MM.1S (cell line): ENCODE results near the gene ADGRG2.

Experiments
- DNase-seq: peaks from one replicate; pipeline ENCODE4 v3.0.0-alpha.2; 2015
- H2AFZ ChIP-seq: fragments of 300-600 bp; sonication (generic); 2 replicates; pipeline ENCODE4 v1.6.0; 2016; ENCODE audit warnings: antibody characterized with exemption, low read length
- H3F3A ChIP-seq: fragments of 300-600 bp; sonication (generic); 2 replicates; pipeline ENCODE4 v1.6.1; 2016; ENCODE audit warnings: mild to moderate bottlenecking, antibody characterized with exemption, low read length, moderate library complexity, mixed read lengths; ENCODE audit not compliant: insufficient read depth
- H3K27ac ChIP-seq: fragments of 300-600 bp; sonication (generic); 2 replicates; pipeline ENCODE4 v1.5.1; 2016; ENCODE audit warnings: mild to moderate bottlenecking, low read length
- H3K27me3 ChIP-seq: fragments of 300-600 bp; sonication (generic); replicated peaks from 2 replicates; pipeline ENCODE4 v1.6.0; 2016; ENCODE audit warnings: low read length; ENCODE audit not compliant: insufficient read depth
- H3K36me3 ChIP-seq: fragments of 300-600 bp; sonication (generic); replicated peaks from 2 replicates; pipeline ENCODE4 v1.6.1; 2016; ENCODE audit warnings: mild to moderate bottlenecking, low read length, mixed read lengths; ENCODE audit not compliant: insufficient read depth
- H3K4me1 ChIP-seq: fragments of 300-600 bp; sonication (generic); 2 replicates; pipeline ENCODE4 v1.6.1; 2016; ENCODE audit warnings: low read length, mixed read lengths
- H3K4me2 ChIP-seq: fragments of 300-600 bp; sonication (generic); 2 replicates; pipeline ENCODE4 v1.6.0; 2016; ENCODE audit warnings: low read depth, low read length
- H3K4me3 ChIP-seq: fragments of 300-600 bp; sonication (generic); 2 replicates; pipeline ENCODE4 v1.5.1; 2016; ENCODE audit warnings: low read length, mixed read lengths
- H3K79me2 ChIP-seq: fragments of 300-600 bp; sonication (generic); 2 replicates; pipeline ENCODE4 v1.6.1; 2016; ENCODE audit warnings: mixed run types, low read length, mixed read lengths
- H3K9ac ChIP-seq: fragments of 300-600 bp; sonication (generic); 2 replicates; pipeline ENCODE4 v1.6.1; 2016; ENCODE audit warnings: low read length, mixed read lengths
- H3K9me2 ChIP-seq: fragments of 300-600 bp; sonication (generic); replicated peaks from 2 replicates; pipeline ENCODE4 v1.6.1; 2016; ENCODE audit warnings: mild to moderate bottlenecking, low read length, mixed read lengths; ENCODE audit not compliant: insufficient read depth
- H3K9me3 ChIP-seq: fragments of 300-600 bp; sonication (generic); replicated peaks from 2 replicates; pipeline ENCODE4 v1.6.1; 2016; ENCODE audit warnings: mild to moderate bottlenecking, low read length, mixed read lengths; ENCODE audit not compliant: insufficient read depth
- H4K20me1 ChIP-seq: fragments of 300-600 bp; sonication (generic); 2 replicates; pipeline ENCODE4 v1.6.1; 2016; ENCODE audit warnings: mild to moderate bottlenecking, low read length, moderate library complexity, mixed read lengths; ENCODE audit not compliant: insufficient read depth
- EZH2 ChIP-seq: fragments of 300-600 bp; sonication (generic); optimal IDR thresholded peaks from 2 replicates; pipeline ENCODE3; 2017; ENCODE audit warnings: low read depth, mild to moderate bottlenecking, antibody characterized with exemption, low read length, mixed read lengths
- EZH2phosphoT487 ChIP-seq: fragments of 300-600 bp; sonication (generic); IDR thresholded peaks from 2 replicates; pipeline ENCODE4 v1.6.1; 2018; ENCODE audit warnings: antibody characterized with exemption, low read length
- TF ChIP-seq, protein P1 (sequence below): fragments of 300-600 bp; sonication (generic); IDR thresholded peaks from 2 replicates; pipeline ENCODE4 v1.5.1; 2016; ENCODE audit warnings: antibody characterized with exemption, low read length, mixed read lengths

Gene ADGRG2

DNA sequence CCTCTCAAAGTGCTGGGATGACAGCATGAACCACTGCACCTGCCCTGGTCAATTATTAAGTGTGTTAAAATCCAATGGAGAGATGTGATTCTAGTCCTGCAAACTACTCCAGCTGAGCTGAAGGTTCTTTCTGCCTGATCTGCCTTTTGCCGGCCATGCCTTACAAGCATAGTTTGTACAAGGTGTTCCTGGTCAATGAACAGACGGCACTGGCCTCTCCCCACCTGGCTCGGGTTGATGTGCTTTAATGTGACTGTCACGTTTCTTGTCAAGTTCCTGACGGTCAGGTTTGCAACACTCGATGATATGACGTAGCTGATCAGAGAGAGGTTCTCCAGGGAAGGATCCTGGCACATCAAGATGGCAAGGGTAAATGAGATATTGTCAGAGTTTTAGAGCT, 115.3 kb downstream of the ADGRG2 start:
- DNase-seq = no peak
- H4K20me1 ChIP-seq = no peaks in the 10 kb centered on the region
- no peaks in the 10 kb centered on the region for H3K9me2 ChIP-seq
- H3K27me3 ChIP-seq = no peaks in the 10 kb centered on the region
- no peaks in the 10 kb centered on the region for H3K4me1 ChIP-seq
- H3K36me3 ChIP-seq = no peaks in the 10 kb centered on the region
- no peak overlapping the region for H3K27ac ChIP-seq
- H2AFZ ChIP-seq = no peak overlapping the region
- H3K79me2 ChIP-seq = no peaks in the 10 kb centered on the region
- no peak overlapping the region for H3K4me3 ChIP-seq
- no peaks in the 10 kb centered on the region for H3F3A ChIP-seq
- TF ChIP-seq, protein P1, sequence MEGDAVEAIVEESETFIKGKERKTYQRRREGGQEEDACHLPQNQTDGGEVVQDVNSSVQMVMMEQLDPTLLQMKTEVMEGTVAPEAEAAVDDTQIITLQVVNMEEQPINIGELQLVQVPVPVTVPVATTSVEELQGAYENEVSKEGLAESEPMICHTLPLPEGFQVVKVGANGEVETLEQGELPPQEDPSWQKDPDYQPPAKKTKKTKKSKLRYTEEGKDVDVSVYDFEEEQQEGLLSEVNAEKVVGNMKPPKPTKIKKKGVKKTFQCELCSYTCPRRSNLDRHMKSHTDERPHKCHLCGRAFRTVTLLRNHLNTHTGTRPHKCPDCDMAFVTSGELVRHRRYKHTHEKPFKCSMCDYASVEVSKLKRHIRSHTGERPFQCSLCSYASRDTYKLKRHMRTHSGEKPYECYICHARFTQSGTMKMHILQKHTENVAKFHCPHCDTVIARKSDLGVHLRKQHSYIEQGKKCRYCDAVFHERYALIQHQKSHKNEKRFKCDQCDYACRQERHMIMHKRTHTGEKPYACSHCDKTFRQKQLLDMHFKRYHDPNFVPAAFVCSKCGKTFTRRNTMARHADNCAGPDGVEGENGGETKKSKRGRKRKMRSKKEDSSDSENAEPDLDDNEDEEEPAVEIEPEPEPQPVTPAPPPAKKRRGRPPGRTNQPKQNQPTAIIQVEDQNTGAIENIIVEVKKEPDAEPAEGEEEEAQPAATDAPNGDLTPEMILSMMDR = no peak
- TF ChIP-seq EZH2phosphoT487 = no peak
- TF ChIP-seq EZH2 = no peak
- no peak overlapping the region for H3K9ac ChIP-seq
- no peak overlapping the region for H3K4me2 ChIP-seq
- no peaks in the 10 kb centered on the region for H3K9me3 ChIP-seq

- Histone ChIP-seq H3K9me3 (no peaks in the 10 kb centered on the region), H4K20me1 (no peaks in the 10 kb centered on the region), H3K4me3 (no peak overlapping the region), H3F3A (no peaks in the 10 kb centered on the region), H3K36me3 (no peaks in the 10 kb centered on the region), H3K79me2 (no peaks in the 10 kb centered on the region), H3K9ac (no peak overlapping the region), H3K4me2 (no peak overlapping the region), H3K4me1 (no peaks in the 10 kb centered on the region), H2AFZ (no peak overlapping the region), H3K9me2 (no peaks in the 10 kb centered on the region), H3K27ac (no peak overlapping the region), H3K27me3 (no peaks in the 10 kb centered on the region)
- DNase-seq = no peak
- TF ChIP-seq, protein P1 = no peak
- TF ChIP-seq EZH2phosphoT487 = no peak
- TF ChIP-seq EZH2 = no peak
These were observed 116.4 kb downstream of the ADGRG2 start for GRCh38 chrX:19005909-19006308.

DNA sequence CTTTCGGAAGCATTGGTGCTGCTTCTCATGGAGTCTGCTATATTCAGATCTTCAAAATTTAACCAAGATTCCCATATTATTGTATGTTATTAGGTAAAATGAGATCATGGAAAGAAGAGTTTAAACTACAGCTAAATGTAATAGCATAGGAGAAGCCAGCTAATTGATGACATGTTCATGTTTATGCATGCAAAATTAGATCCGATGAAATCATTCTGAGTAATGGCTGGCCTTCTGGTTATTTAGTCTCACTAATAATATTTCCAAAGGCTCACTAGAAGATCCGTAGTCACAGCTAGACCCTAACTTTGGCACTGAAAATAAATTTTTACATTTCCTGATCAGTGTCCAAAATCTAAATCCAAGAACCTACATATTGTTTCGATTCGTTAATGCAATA, 118.5 kb downstream of the ADGRG2 start:
- Histone ChIP-seq H3K9me2 (no peaks in the 10 kb centered on the region), H2AFZ (no peak overlapping the region), H3K4me3 (no peak overlapping the region), H3F3A (no peaks in the 10 kb centered on the region), H3K9ac (no peak overlapping the region), H3K4me2 (no peak overlapping the region), H3K9me3 (no peaks in the 10 kb centered on the region), H3K79me2 (no peaks in the 10 kb centered on the region), H3K4me1 (no peaks in the 10 kb centered on the region), H4K20me1 (no peaks in the 10 kb centered on the region), H3K27ac (no peak overlapping the region), H3K36me3 (no peaks in the 10 kb centered on the region), H3K27me3 (no peaks in the 10 kb centered on the region)
- TF ChIP-seq EZH2phosphoT487 (no peak), EZH2 (no peak)
- TF ChIP-seq, protein P1 = no peak
- no peak for DNase-seq
